Esophagus squamous epithelium (tissue), 5 donors: Measurements from ENCODE around the gene TIMM44. TPM values are rescaled to one million over a fixed set of nuclear protein-coding genes. Genes with fewer than 3 reads are reported as not detected.

ENCODE experiments used
- DNase-seq: peaks from one replicate; lab custom pipeline; 2025; lab: John Stamatoyannopoulos, UW
- H3K27ac ChIP-seq, 4 donors: fragments of 200-600 bp; sonication (generic); one replicate each; pipeline ENCODE4 v1.5.1; 2016 to 2019; ENCODE audit warnings: mild to moderate bottlenecking in 1 of 4
- H3K27me3 ChIP-seq, 4 donors: fragments of 200-600 bp; sonication (generic); 1 replicate in 3 of 4; 2 replicates in 1 of 4; pipeline versions ENCODE4 v1.5.1 to v1.6.0; 2017 to 2021; ENCODE audit warnings: antibody characterized with exemption in 1 of 4
- H3K36me3 ChIP-seq, 3 donors: fragments of 200-600 bp; sonication (generic); one replicate each; pipeline ENCODE4 v1.5.1; 2016 to 2019
- H3K4me1 ChIP-seq, 3 donors: fragments of 200-600 bp; sonication (generic); one replicate each; pipeline ENCODE4 v1.5.1; 2017 to 2019
- H3K4me3 ChIP-seq, 4 donors: fragments of 200-600 bp; sonication (generic); 1 replicate in 3 of 4; 2 replicates in 1 of 4; pipeline ENCODE4 v1.5.1; 2016 to 2019; ENCODE audit warnings: mild to moderate bottlenecking in 2 of 4, moderate library complexity in 1 of 4
- H3K9me3 ChIP-seq, 3 donors: fragments of 200-600 bp; sonication (generic); one replicate each; pipeline ENCODE4 v1.5.1; 2016 to 2019
- CTCF ChIP-seq, 6 experiments: fragments of 450-650 bp in 4 of 6; fragments of 200-600 bp in 2 of 6; sonication (generic) in 2 of 6; IDR thresholded peaks; one replicate each; pipeline ENCODE4 v1.5.1; 2016 to 2019; ENCODE audit warnings: antibody characterized with exemption in 6 of 6, mild to moderate bottlenecking in 4 of 6, moderate library complexity in 4 of 6
- POLR2A ChIP-seq, 4 donors: fragments of 450-650 bp; IDR thresholded peaks; one replicate each; pipeline ENCODE4 v1.6.1; 2017; ENCODE audit warnings: antibody characterized with exemption in 4 of 4, mild to moderate bottlenecking in 4 of 4, moderate library complexity in 3 of 4
- WGBS, 2 donors: methylation state at CpG; one replicate each; pipeline ENCODE4 v1.1.5; 2018; 5-methylcytosine and 5-hydroxymethylcytosine counted together
- intact Hi-C: fragments of 100-400 bp; cut with DNase I; formaldehyde crosslinking; loops from one replicate; pipeline ENCODE4 v1.15.0; 2022
- total RNA-seq, 4 donors: library from RNA; depleted of rRNA; stranded (reverse); fragments of >200 nt; gene quantifications; one replicate each; pipeline ENCODE4 v1.1.0, GENCODE V29; 2016
- donor health status: DM: yes; HTN: yes; CAD: no.

The TIMM44 gene
- total RNA-seq, 4 donors from 2014 or later = 36.4 to 52.6 (median 45.5) TPM

DNA sequence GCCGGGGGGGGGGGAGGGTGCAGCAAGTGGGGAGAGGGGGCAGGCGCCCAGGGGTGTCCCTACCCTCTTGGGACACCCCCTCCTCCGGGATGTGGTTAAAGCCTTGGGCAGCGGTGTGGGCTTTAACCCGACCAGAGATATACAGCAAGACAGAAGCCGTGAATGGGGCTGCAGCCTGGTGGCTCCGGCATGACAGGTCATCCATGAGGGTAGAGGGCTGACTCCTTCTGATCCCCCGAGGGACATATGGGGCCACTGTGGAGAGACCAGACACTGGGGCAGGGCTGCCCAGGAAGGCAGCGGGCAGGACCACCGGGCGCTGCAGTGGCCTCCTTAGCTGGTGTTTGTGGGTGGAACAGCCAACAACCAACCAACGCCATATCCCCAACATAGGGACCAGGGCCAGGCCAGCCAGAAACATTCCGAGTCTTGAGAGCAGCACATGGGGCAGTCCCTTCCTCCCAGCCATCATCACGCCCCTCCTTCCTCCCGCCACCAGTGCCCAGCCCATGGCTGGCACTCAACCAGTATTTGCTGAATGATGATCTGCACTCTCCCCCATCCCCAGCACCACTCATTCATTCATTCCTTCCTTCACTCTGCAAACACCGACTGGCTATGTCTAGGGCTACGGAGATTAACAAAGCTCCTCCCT lies 43.8 kb upstream of the TIMM44 start:
- Histone ChIP-seq H3K4me3 (no peak overlapping the region), H3K36me3 (peaks cover 17 to 99% (median 38%) of the 10 kb centered on the region in 3 donors), H3K4me1 (peaks cover 8 to 56% (median 19%) of the 10 kb centered on the region in 3 donors), H3K27ac (peak overlapping the region in 2 of 4 donors; percentile 36 to 56), H3K27me3 (no peaks in the 10 kb centered on the region), H3K9me3 (no peaks in the 10 kb centered on the region)
- no peak for DNase-seq
- intact Hi-C loops = no loop called here
- 70 to 71% methylated on average over 8 to 15 of the region's 17 CpGs for WGBS, 2 donors
- TF ChIP-seq CTCF (IDR thresholded peaks at IDR 0.05) (no peak), POLR2A (IDR thresholded peaks at IDR 0.05) (no peak)

GRCh38 chr19:7986321-7987113 lies 43.1 kb upstream of the TIMM44 start:
- H3K4me1 ChIP-seq = peaks cover 8 to 56% (median 19%) of the 10 kb centered on the region in 3 donors
- intact Hi-C loops = no loop called here
- TF ChIP-seq POLR2A (IDR thresholded peaks at IDR 0.05) (no peak), CTCF (IDR thresholded peaks at IDR 0.05) (no peak)
- H3K9me3 ChIP-seq = no peaks in the 10 kb centered on the region
- no peak for DNase-seq
- H3K27me3 ChIP-seq = no peaks in the 10 kb centered on the region
- no peak overlapping the region for H3K4me3 ChIP-seq
- H3K27ac ChIP-seq = peak overlapping the region in 2 of 4 donors; percentile 36 to 56
- 60 to 66% methylated on average over 22 to 23 of the region's 23 CpGs for WGBS, 2 donors
- H3K36me3 ChIP-seq = peaks cover 17 to 100% (median 38%) of the 10 kb centered on the region in 3 donors

GRCh38 chr19:7985481-7985911 lies 42.0 kb upstream of the TIMM44 start:
- peaks cover 8 to 56% (median 19%) of the 10 kb centered on the region in 3 donors for H3K4me1 ChIP-seq
- no peaks in the 10 kb centered on the region for H3K9me3 ChIP-seq
- intact Hi-C loops = no loop called here
- H3K27ac ChIP-seq = no peak overlapping the region
- peaks cover 15 to 100% (median 35%) of the 10 kb centered on the region in 3 donors for H3K36me3 ChIP-seq
- DNase-seq = no peak
- H3K27me3 ChIP-seq = no peaks in the 10 kb centered on the region
- no peak overlapping the region for H3K4me3 ChIP-seq
- TF ChIP-seq POLR2A (IDR thresholded peaks at IDR 0.05) (no peak), CTCF (IDR thresholded peaks at IDR 0.05) (no peak)
- WGBS, 2 donors = 94 to 98% methylated on average over 3 to 6 of the region's 7 CpGs

DNA sequence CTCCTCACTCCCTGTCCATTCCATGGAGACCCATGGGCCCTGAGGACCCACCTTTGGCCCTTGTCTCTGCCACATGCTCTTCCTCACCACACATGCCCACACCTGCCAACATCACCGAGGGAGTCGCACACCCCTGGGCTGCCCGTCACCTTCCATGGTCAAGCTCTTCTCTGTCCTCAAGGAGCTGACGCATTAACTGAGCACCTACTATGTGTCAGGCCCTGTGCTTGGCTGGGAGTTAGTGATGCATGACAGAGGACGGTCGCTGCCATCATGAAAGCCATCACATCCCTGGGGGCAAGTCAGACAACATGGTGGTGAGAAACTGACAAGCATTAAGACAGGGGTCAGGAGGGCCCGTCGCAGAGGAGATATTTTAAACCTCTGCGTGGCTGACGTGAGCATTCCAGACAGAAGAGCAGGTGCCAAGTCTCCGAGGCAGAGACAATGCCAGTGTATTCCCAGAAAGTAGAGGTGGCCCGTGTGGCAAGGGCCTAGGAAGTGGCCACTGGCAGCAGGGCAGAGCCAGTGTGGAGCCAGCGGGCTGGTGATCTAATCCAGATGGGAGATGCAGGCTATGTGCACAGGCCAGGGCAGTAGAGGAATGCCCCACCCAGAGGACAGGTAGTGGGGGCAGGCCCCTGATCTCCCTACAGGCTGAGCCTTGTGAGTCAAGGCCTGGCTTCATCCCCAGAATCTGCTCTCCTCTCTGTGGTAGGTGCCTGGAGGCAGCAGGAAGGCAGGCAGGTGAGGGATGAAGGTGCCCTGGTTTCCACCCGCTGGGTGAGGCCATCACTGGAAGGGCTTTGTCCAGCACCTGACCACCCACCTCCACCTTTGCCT lies 40.8 kb upstream of the TIMM44 start:
- H3K27ac ChIP-seq = no peak overlapping the region
- peaks cover 17 to 100% (median 44%) of the 10 kb centered on the region in 3 donors for H3K36me3 ChIP-seq
- no peaks in the 10 kb centered on the region for H3K9me3 ChIP-seq
- TF ChIP-seq POLR2A (IDR thresholded peaks at IDR 0.05) (no peak), CTCF (IDR thresholded peaks at IDR 0.05) (no peak)
- 76 to 79% methylated on average over 8 to 13 of the region's 14 CpGs for WGBS, 2 donors
- peaks cover 8 to 46% (median 19%) of the 10 kb centered on the region in 3 donors for H3K4me1 ChIP-seq
- H3K27me3 ChIP-seq = no peaks in the 10 kb centered on the region
- intact Hi-C loops = no loop called here
- DNase-seq = no peak
- no peak overlapping the region for H3K4me3 ChIP-seq
